HG03354 (cell line): ENCODE data around the gene CUL1.

Experiments used
- ATAC-seq: cut with Tn5 transposase; IDR thresholded peaks from one replicate; pipeline ENCODE4 v1.9.1; 2021; ENCODE audit warnings: mild to moderate bottlenecking; ENCODE audit not compliant: unreplicated experiment, poor library complexity, severe bottlenecking

CUL1 gene

DNA sequence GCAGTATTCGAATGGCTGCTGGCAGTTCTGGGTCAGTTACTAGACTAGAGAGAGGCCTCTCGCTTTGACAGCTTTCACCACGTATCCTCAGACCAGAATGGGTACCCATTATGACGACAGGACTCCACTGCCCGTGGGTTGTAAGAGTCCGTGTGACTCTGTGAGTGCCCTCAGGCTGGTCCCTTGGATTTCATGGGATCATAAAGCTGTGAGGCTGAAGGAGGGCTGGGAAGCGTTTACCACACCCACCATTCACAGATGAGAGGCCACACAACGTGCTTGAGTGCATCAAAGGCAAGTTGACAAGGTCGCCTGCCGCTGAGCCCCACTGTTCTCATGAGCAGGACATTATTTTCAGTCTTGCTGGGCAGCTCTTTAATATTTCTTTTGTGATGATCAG is 98.1 kb downstream of the CUL1 start:
- ATAC-seq = no peak

DNA sequence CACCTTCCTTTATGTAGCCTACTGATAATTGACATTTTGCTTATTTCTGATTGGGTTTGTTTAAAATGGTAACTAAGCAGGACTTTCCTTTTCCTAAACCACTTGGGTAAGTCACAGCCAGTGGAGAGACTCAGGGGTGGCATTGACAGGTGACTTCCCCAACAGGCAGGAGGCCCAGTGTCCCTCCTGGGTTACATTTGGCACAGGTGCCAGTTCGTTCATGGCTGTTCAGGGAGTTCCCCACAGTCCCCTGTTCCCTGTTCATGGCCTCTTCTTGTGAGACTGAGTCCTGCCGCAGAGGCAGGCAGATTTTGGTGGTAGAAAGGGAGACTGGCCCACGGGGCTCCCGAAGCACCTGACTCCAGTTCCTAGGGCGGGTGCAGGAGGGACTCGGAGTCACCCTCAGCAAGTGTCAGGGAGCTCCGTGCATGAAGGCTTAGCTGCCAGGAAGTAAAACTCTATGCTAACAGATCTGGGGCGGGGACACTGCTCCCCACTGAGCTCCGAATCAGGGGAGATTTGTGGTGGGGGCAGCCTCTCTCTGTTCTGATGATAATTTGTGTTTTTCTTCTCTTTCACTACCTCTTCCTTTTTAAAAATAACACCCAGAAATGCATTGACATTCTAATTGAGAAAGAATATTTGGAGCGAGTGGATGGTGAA is 101.3 kb downstream of the CUL1 start:
- no peak for ATAC-seq

DNA sequence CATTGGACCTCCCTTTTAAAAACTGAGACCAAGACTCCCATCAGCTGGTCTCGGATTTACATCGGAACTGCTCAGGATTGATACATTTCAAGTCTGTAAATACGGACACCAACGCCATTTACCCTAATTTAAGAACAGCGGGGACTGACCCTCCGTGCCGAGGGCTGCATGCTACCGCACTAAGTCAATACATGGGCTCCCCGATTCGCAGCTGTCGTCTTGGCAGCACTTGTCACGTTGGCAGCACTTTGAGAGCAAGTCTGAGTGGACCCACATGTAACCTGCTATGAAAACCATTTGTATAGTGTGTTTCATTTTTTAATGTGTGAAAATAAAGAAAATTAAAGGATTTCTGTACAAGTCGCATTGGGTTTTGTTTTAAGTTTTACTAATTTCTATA is 102.0 kb downstream of the CUL1 start:
- ATAC-seq = no peak

DNA sequence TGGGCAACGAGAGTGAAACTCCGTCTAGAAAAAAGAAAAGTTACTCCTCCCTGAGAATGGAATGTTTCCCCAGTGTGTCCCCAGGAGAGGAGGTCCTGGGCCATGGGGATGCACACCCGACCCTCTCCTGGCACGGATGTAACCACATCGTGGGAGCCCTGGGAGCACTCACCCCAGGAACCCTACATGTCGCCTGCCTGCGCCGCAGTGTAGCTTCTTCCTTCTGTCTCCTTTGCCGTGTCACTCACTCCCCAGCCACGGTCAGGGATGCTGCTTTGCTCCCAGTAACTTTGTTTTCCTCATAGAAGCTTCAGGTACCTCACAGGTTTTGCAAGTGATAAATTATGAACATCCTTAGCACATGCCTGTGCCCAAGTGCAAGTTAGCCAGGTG is 103.4 kb downstream of the CUL1 start:
- ATAC-seq = no peak

DNA sequence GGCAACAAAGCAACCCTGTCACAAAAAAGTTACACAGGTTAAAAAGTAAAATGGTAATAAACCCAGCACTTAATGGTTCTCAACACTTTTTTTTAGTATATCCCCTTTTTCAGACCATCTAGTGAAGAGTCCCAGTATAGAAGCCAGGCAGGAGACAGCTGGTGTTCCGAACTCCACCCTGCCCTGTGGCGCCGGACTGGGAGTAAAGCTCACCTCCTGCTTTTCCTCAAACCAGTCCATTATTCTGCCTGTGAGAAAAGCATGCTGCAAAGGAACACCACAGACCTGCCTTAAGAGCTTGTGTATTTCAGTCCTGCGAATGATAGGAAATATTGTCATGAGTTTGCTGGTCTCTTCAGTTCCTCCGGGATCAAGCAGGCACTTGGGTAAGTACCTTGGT is 104.4 kb downstream of the CUL1 start:
- ATAC-seq = no peak

DNA sequence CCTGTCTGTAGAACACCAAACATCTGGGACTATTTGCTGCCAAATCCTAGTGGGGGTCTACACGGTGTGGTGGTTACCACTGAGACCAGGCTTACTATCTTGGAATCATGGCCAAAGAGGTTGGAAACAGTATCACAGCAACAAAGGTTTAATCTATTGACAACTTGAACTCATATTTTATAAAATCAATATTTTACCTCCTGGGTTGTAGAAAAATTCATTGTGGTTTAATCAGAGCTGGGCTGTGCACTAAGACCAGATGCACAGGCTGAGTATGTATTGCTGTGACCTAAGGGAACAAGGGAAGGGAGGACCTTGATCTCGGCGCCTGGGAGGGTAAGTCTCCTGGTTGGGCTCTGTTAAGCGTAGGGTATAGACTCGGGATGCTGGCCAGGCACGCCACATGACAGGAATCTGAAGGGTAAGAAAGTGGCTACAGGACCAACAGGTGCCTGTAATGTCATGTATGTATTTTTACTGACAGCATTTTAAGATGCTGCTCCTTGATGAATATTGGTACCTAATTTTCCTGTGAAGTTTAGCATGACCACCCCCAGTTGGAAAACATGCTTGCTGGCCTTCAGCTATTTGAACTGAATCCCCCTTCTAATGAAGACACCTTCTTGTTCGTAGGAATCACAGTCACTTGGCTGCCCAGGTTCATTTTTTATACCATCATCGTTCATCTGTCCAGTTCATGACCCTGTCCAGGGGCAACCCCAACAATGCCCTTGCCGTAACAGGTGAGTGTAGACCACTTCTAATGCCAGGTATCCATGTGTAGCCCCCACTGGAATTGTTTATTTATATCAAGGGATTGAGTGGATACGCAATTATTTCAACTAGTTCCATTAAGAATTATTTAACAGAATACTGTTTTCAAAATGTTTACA is 105.9 kb downstream of the CUL1 start:
- no peak for ATAC-seq

DNA sequence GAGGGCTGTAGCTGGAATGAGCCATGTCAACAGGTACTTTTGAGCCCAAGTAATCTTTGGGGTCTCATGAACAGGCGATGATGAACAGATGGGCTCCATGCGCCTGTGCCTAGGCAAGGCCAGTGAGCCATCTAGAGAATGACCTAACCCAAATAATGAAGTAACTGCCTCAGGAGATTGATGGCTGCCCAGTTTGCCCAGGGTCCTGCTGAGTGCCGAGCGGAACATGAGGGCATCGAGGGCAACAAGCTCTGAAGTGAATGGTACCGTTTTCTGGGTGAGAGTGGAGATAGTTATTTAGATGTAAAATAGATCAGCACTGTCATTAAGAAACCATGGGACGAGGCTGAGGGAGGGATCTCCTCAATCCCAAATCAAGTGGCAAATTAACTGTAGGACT is 107.5 kb downstream of the CUL1 start:
- no peak for ATAC-seq

DNA sequence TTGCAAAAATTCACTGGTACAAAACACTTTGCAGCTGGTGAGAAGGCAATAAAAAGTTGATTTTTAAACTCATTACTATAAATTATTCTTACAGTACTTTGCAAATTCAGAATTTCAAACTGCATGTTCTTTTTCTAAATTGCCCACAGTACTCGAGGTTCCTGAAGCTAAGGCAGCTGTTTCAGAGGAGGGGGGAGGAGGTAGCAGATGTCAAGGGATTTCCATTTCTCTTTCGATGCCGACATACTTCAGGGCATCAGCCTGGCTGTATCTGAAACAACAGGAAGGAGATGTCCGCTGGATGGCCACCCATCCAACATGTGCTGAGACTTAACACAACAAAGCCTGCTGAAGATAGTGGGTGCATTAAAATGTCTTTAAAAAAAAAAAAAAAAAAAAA is 108.7 kb downstream of the CUL1 start:
- ATAC-seq = no peak

DNA sequence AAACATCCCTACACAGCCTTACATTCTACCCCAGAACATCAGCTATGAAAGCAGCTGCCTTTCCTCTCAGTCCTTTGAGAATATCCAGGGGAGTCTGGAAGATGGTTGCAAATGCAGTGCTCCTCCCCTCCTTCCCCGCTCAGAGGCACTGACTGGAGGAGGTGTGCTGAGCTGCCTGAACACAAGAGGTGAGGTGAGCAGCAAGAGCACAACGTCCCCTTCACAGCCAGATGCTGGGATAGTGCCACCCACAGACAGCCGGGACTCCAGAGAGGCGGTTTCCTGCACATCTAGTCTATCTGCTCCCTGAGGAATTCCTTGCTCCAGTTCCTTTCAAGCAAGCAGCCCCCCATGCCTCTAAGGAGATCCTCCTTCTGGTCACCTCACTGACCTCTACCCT is 111.2 kb downstream of the CUL1 start:
- no peak for ATAC-seq

DNA sequence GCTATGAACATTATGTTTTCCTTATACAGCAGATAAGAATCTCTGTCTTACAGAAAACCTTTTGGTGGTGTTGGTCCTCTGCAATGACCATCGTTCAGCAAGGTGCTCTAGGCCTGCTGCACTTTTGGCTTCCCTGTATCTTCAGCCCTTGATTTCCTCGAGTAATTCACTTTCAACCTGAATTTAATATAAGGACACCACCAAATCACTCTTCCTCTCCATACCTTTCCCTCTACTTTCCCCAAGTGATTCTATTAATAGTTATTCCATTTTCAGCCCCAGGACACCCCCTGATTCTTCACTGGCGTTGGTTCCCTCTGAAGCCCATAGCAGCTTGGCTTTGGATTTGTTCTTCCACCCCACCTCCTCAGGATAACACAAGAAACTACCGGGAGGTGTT is 113.2 kb downstream of the CUL1 start:
- ATAC-seq = no peak

DNA sequence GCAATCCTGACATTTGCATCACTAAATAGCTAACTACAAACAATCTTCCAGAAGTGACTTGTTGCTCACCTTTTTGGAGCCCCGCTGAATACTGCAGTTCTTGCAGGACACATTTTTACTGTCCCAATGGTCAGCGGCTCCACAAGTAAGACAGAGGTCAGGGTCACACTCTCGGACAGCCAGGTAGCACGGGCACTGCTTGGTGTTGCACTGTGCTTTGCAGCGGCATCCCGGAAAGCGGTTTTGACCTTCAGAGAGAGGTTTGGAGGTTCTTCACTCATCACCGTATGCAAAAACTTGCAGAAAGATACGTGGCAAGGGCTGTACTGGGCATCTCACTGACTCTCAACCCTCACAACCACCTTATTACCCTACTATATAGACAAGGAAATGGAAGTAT is 115.2 kb downstream of the CUL1 start:
- no peak for ATAC-seq

DNA sequence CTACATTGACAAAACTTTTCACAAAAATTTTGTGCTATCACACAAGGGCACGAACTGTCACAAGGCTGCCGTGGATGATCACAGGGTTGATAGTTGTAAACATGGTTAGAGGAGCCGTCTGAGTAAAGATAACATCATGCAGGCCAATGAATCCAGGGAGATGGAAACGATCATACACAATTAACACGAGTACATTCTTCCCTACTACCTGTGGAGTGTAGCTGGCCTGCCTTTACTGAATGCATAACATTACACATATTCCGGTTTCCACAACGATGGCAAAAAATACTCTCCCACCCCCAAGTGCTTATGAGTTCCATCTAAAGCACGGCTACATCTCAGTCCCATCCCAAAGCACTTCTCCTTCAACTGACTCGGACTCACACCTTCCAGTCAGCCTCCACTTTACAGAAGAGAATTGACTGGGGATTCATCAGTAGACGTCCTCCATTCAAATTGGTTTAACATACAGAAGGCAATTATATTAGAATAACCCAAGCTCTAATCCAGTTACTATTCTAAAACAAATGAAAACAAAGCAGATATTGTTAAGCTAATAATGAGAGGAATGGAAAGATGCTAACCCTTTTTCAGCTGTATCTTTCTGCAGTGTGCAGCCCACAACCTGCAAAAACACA is 116.3 kb downstream of the CUL1 start:
- ATAC-seq = no peak

DNA sequence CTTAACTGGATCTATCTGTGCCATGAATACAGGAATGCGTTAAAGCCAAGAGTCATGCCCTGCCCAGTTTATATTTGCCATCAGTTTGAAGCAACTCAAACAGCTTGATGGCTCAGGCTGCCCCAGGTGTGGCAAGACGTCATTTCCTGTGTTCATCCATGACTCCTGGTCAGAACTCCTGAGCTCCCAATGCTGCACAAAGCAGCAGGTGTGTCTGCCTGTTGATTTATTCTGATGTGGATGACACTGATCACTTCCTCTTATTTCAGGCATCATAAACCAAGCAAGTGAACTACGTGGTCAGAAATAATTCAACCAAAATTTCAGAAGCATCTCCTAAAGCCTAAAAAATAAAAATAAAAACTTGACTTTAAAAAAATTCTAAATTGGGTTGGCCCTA is 116.9 kb downstream of the CUL1 start:
- no peak for ATAC-seq

DNA sequence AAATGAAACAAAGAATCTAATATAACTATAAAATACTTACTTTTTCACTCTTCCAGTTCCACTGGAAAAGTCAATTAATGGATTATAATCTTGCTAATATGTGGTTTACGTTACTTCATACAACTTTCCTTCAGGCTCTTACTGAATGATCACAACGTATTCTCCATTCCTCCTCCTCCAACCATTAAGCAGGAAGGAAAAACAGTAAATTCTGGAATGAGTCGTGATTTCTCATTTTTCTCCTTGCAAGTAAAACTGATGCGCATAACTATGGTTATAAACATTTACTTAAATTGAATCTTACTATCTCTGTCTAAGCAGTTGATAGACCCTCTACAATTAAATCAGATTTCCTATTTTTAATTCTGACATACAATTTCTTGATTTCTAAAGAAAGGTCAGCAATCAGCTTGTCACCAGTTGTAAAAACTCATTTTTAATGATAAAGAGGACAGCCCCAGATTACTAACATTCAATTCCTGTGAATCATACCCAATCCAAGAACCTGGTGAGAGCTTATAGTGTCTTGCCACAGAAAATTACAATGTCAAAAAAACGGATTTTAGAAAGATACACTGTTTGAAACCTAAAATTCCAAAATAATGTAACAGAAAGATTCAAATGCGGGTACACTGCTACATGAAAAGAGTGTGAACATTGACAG is 121.1 kb downstream of the CUL1 start:
- ATAC-seq = no peak

DNA sequence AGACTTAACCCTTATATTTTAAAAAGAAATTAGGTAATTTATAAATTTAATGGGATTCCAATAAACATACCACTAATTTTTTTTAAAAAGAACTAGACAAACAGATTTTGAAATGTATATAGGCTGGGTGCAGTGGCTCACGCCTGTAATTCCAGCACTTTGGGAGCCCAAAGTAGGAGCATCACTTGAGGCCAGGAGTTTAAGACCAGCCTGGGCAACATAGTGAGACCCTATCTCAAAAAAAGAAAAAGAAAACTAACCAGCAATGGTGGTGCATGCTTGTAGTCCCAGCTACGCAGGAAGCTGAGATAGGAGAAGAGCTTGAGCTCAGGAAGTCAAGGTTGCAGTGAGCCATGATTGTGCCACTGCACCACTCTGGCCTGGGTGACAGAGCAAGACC is 122.7 kb downstream of the CUL1 start:
- no peak for ATAC-seq

DNA sequence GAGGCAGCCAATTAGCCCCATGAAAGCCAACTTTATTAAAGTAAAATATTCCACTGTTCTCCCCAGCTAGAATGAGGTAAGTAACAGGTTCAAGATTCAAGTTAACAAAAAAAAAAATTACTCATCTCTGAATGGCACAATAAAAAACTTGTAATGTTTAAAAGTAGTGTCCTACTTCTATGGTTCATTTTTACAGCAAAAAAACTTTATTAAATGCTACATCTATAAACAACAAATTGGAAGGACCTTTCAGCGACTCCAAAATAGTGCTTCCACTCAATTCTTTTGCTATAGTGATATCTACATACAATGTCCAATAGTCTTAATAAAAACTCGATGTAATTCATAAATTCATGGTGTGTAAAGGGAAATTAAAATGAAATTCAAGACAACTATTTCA is 126.2 kb downstream of the CUL1 start:
- no peak for ATAC-seq

DNA sequence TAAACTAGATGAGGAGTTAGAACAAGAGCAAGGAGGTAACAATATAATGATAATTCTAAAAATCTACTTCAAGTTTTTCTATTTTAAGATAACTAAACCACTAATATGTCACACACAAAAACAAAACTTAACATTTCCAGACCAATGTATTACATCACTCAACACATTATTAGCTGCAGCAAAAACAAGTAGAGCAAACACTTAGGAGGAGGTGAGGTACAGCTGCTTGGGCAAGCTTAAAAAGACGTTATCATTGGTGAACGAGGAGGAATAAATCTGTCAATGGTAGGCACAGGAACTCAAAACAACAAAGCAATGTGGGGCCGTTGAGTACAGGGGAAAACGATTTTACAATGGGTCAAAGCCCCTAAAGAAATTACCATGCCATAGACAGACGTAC is 126.6 kb downstream of the CUL1 start:
- no peak for ATAC-seq

DNA sequence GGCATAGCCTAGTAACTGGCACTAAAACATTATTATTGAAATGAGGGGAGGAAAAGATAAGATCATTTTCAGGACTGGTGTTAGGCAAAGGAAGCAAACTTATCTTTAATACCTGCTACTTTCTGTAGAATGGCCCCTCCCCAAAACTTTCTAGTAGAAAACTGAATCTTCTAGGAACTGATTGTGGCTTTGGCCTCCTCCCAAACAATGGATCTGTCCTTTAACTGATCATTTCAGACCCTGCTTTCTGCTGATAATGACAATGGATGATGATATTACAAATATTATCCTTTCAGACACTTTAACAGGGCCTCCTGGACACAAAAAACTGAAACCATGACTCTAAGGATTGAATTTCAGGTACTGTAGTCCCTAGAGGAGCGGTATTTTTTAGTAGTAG is 130.3 kb downstream of the CUL1 start:
- no peak for ATAC-seq

DNA sequence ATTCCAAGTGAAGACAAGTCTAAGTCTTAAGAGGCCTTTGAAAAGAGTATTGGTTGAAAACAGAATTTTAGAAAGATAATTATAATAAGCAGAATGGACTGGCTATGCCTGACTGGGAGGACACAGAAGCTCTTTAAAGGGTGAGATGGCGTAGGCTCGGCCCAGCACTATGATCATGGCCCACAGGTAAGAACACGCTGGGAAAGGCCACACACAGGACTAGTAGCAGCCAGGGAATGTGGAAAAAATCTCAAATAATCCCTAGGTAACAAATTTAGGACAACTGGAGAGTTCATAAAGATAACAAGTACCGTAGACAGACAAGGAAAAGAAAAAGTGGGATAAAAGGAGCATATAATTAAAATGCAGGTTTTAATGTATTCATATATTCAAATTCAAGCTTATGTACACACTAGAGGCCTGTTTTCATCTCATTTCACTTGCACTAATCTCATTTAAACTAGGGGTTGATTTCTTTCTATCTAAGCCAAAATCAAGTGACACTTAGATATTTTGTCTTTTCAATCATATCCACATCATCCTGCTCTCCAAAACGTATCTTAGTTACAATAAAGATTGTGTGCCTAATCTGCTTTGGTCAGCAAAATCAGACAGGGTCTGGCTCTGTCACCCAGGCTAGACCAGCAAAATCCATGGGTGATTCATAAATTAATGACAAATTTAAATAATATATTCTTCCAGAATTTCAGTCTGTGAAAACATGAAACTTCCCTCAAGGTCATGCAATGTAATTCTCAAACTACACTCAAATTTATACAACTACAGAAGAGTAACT is 132.4 kb downstream of the CUL1 start:
- ATAC-seq = no peak

DNA sequence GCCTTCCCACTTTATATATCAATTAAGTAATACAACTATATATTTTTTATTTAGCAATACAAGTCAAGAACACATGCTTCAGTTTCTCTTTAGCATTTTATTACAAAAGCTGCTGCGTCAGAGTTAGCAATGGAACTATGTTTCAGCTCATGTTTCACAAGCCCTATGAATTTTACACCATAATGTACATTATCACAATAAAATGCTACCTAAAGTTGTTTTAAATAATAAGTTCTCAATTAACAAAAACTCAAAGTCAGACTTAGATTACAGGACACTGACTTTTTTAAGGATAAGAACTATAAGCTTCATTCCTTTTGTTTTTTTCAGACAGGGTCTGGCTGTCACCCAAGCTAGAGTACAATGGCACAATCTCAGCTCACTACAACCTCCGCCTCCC is 133.1 kb downstream of the CUL1 start:
- no peak for ATAC-seq
